ENCODE data around the gene DLGAP5.

DLGAP5 gene

DNA sequence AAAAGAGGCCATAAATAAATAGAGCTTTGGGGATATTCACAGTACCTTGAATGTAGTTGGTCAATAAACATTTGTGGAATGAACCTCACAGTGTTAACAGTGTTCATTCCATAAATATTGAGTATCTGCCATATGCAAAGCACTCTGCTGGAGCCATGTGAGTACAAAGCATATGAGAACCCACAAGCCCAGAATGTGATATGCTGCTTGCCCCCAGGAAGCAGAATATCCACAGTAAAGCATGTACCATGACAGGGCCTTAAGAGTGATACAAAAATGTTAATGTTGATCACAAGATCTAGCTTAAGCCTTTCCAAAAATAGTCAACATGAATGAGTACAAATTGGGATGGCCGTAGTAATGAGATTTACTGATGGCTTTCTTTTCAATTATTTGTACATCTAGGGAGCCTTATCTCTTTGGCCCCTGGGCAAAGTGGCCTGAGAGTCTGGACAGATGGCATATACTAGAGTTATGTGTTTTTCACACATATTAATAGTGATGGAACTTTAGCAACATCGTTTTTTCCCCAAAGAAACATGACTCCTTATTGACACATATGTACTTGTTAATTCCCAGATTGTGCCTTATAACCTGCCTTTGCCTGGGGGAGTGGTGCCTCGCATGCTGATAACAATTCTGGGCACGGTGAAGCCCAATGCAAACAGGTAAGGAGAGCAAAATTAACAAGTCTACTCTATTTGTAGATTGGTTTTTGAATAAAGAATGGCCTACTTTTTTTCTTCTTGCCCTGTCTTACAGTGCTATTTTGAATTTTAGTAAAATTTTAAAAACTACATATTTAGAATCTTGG, 51.5 kb downstream of the DLGAP5 start:
- Histone ChIP-seq H3K4me1 (ENCODE audit: low read length) (no peaks in the 10 kb centered on the region), H3K4me3 (ENCODE audit: low read length) (no peak overlapping the region), H4K20me1 (ENCODE audit: insufficient read depth, low read length) (peaks cover 21% of the 10 kb centered on the region), H3K27ac (ENCODE audit: low read length) (no peak overlapping the region), H3K4me2 (ENCODE audit: low read length) (no peak overlapping the region), H3K9me3 (ENCODE audit: insufficient read depth, low read length) (no peaks in the 10 kb centered on the region), H3K79me2 (ENCODE audit: low read length) (peaks cover 31% of the 10 kb centered on the region), H3K9ac (ENCODE audit: low read length) (no peak overlapping the region), H3K36me3 (replicated peaks; ENCODE audit: low read depth, low read length) (peaks cover 62% of the 10 kb centered on the region), H3K27me3 (ENCODE audit: low read depth, low read length) (no peaks in the 10 kb centered on the region), H2AFZ (ENCODE audit: low read depth, low read length) (no peak overlapping the region)
- TF ChIP-seq EZH2phosphoT487 (IDR thresholded peaks at IDR 0.05; ENCODE audit: low read depth) = no peak
- TF ChIP-seq CTCF (IDR thresholded peaks at IDR 0.05; ENCODE audit: low read depth, low read length) = no peak

DNA sequence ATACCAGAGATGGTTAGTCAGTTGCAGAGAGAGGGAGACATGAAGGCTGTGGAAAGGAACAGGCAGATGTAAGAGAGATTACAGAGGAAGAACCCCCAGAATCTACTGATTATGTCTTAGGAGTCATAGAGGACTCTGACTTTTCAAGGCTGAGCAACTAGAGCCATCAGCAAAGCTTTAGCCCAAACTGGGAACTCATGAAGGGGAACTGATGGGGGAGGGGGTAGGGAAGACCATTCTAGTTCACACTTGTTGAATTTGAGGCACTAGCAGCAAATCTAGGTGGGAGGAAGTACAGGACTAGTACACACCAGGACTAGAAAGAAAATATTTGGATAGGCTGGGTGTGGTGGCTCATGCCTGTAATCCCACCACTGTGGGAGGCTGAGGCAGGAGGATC, 52.2 kb downstream of the DLGAP5 start:
- TF ChIP-seq CTCF (IDR thresholded peaks at IDR 0.05; ENCODE audit: low read depth, low read length) (no peak), EZH2phosphoT487 (IDR thresholded peaks at IDR 0.05; ENCODE audit: low read depth) (no peak)
- H3K4me2 ChIP-seq (ENCODE audit: low read length) = no peak overlapping the region
- H3K4me1 ChIP-seq (ENCODE audit: low read length) = no peaks in the 10 kb centered on the region
- H3K27ac ChIP-seq (ENCODE audit: low read length) = no peak overlapping the region
- H3K27me3 ChIP-seq (ENCODE audit: low read depth, low read length) = no peaks in the 10 kb centered on the region
- H3K4me3 ChIP-seq (ENCODE audit: low read length) = no peak overlapping the region
- H2AFZ ChIP-seq (ENCODE audit: low read depth, low read length) = no peak overlapping the region
- H3K9me3 ChIP-seq (ENCODE audit: insufficient read depth, low read length) = no peaks in the 10 kb centered on the region
- peaks cover 24% of the 10 kb centered on the region for H4K20me1 ChIP-seq (ENCODE audit: insufficient read depth, low read length)
- H3K79me2 ChIP-seq (ENCODE audit: low read length) = peaks cover 38% of the 10 kb centered on the region
- no peak overlapping the region for H3K9ac ChIP-seq (ENCODE audit: low read length)
- peaks cover 62% of the 10 kb centered on the region for H3K36me3 ChIP-seq (replicated peaks; ENCODE audit: low read depth, low read length)

DNA sequence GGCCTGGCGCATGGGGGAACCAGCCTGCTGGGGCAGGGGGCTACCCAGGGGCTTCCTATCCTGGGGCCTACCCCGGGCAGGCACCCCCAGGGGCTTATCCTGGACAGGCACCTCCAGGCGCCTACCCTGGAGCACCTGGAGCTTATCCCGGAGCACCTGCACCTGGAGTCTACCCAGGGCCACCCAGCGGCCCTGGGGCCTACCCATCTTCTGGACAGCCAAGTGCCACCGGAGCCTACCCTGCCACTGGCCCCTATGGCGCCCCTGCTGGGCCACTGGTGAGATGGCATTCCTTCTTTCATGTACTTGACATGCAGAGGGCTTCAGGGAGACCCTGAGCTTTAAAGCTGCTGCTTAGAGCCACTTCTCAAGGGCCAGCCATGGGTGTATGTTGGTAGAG, 53.3 kb downstream of the DLGAP5 start:
- Histone ChIP-seq H3K9me3 (ENCODE audit: insufficient read depth, low read length) (no peaks in the 10 kb centered on the region), H3K79me2 (ENCODE audit: low read length) (peaks cover 47% of the 10 kb centered on the region), H3K4me3 (ENCODE audit: low read length) (no peak overlapping the region), H3K27ac (ENCODE audit: low read length) (no peak overlapping the region), H3K27me3 (ENCODE audit: low read depth, low read length) (no peaks in the 10 kb centered on the region), H2AFZ (ENCODE audit: low read depth, low read length) (no peak overlapping the region), H3K9ac (ENCODE audit: low read length) (no peak overlapping the region), H3K4me2 (ENCODE audit: low read length) (no peak overlapping the region), H3K36me3 (replicated peaks; ENCODE audit: low read depth, low read length) (peaks cover 65% of the 10 kb centered on the region), H3K4me1 (ENCODE audit: low read length) (no peaks in the 10 kb centered on the region), H4K20me1 (ENCODE audit: insufficient read depth, low read length) (peaks cover 31% of the 10 kb centered on the region)
- TF ChIP-seq CTCF (IDR thresholded peaks at IDR 0.05; ENCODE audit: low read depth, low read length) (peak; percentile 49), EZH2phosphoT487 (IDR thresholded peaks at IDR 0.05; ENCODE audit: low read depth) (no peak)

- Histone ChIP-seq H4K20me1 (ENCODE audit: insufficient read depth, low read length) (peaks cover 35% of the 10 kb centered on the region), H3K79me2 (ENCODE audit: low read length) (peaks cover 56% of the 10 kb centered on the region), H3K9me3 (ENCODE audit: insufficient read depth, low read length) (no peaks in the 10 kb centered on the region)
These were observed 54.2 kb downstream of the DLGAP5 start for GRCh38 chr14:55136885-55137786.

More at GRCh38 chr14:55136885-55137786, 54.2 kb downstream of the DLGAP5 start:
- Histone ChIP-seq H3K4me2 (ENCODE audit: low read length) (no peak overlapping the region), H3K4me1 (ENCODE audit: low read length) (no peaks in the 10 kb centered on the region; the same call in 1 of the 2 replicates), H3K36me3 (replicated peaks; ENCODE audit: low read depth, low read length) (peaks cover 62% of the 10 kb centered on the region), H3K9ac (ENCODE audit: low read length) (no peak overlapping the region), H2AFZ (ENCODE audit: low read depth, low read length) (no peak overlapping the region), H3K4me3 (ENCODE audit: low read length) (no peak overlapping the region), H3K27ac (ENCODE audit: low read length) (no peak overlapping the region), H3K27me3 (ENCODE audit: low read depth, low read length) (no peaks in the 10 kb centered on the region)
- TF ChIP-seq CTCF (IDR thresholded peaks at IDR 0.05; ENCODE audit: low read depth, low read length) = no peak
- TF ChIP-seq EZH2phosphoT487 (IDR thresholded peaks at IDR 0.05; ENCODE audit: low read depth) = no peak
